HPDE6-E6E7 (cell line): Measurements from ENCODE around the gene CFAP221.

ENCODE experiments used
- DNase-seq: peaks from one replicate; pipeline ENCODE4 v3.0.0; 2011; ENCODE audit warnings: missing footprints; ENCODE audit errors: extremely low spot score

CFAP221 gene

DNA sequence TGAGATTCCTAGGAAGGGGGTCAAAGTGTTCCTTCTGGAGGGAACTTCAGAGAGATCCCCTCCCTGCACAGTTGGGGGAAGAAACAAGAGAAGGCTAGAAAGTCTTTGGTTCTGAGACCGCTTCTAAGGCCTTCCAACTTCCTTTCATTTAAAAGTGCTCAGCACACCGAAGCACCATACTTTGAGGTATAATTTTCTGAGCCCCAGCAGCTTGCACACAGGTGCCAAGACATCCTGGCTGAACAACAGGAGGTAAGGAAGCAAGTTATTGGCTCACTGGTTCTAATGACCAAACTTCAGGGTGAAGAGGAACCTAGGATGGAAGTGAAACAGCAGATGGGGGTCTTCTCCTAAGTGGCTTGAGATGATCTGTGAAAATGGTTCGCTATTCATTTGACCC is 154.0 kb downstream of the CFAP221 start:
- no peak for DNase-seq

DNA sequence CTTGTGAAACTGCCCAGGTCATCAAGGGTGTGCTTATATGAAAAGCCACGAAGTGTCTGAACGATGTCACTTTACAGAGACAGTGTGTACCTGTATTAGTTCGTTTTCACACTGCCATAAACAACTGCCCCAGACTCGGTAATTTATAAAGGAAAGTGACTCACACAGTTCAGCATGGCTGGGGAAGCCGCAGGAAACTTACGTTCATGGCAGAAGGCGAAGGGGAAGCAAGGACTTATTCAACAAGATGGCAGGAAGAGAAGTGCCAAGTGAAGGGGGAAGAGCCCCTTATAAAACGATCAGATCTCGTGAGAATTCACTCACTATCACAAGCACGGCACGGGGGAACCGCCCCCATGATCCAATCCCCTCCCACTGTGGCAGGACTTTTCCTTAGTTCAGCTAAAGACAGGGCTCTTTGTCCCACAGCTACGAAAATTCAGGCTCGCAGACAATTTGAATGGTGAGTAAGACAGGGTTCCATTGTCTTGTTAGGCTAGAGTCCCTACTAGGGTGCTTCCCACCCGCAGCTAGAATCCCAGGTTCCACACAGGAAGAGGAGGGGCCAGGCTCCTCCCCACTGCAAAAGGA is 154.9 kb downstream of the CFAP221 start:
- DNase-seq: no peak

DNA sequence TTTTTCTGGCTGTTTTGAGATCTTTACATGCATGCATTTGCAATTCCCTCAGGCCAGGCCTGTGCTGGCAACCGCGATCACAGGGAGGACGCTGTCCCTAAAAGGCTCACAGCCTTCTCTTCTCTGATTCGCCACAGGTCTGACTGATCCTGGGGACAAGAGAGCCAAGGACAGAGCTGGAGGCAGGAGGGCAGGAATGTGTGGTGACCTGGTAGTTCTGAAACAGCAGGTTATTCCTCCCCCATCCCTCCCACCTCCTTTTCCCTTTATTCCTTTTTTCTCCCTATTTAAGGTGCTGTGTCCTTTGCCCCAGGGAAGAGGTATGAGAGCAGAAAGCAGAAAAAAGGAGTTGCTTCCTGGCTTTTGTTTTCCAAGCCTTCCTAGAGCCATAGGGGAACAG is 156.6 kb downstream of the CFAP221 start:
- DNase-seq: no peak

DNA sequence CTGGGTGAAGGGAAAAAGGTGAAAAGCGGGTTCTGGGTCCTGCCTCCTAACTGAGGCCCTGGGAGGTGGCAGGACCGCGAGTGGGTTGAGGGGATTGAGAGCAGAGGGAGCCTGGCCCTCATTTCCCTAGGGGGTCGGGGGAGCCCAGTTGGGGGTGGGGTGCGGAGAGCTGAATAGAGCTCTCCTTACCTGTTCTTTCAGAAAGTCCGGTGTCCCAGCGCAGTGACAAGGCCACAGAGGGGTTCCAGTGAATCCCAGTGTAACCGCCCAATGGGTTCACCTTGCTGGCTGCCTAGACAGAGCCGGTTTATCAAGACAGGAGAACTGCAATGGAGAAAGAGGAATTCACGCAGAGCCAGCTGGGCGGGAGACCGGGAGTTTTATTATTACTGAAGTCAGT is 157.1 kb downstream of the CFAP221 start:
- DNase-seq: no peak

DNA sequence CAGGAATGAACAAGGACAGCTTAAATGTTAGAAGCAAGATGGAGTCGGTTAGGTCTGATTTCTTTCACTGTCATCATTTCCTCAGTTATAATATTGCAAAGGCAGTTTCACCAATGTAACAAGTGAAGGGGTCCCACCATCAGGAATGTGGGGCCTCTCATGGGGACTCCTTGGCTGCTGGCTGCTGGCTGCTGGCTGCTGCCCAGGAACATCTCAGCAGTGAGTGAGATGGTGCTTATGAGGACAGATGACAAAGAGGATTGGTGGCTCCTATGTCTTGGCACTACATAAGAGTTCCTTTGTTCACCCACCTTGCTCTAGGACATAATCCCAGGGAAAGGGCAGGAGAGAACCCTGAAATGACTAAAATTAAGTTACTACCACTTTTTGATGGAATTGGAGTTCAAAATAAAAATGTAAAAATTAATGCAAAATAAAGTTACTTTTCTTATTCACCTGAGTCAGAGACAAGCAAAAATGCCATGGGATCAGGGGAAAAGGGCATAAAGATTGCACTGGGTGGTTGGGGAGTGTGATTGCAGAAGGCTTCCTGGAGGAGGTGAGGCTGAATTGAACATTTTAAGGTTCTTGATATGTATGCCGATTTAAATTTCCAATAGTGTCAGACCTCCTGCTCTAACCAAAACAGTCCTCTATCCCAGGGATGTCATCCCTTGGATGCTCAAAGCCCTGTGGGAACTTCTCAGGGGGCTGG is 158.1 kb downstream of the CFAP221 start:
- no peak for DNase-seq

DNA sequence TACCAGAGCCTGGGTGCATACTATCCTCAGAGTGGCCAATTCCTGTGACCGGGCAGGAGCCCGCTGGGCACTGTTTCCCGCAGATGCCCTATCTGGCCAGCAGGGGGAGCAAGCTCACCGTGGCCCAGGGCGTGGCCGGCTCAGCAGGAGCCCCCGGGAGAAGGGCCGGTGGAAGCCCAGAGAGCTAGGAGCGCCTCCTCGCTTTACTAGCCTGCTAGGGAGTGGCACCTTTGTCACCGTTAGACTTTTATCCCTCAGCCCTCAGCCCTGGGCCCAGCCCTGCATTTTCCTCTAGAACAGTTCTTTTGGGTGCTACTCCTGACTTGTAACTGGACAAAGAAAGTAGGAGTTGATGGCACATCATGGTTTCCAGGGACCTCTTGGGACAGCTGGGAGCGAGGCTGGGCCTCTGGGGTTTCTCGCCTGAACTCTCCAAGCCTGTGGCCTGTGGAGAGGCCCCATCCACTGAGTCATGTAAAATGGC is 158.7 kb downstream of the CFAP221 start:
- DNase-seq: peak; percentile 74

DNA sequence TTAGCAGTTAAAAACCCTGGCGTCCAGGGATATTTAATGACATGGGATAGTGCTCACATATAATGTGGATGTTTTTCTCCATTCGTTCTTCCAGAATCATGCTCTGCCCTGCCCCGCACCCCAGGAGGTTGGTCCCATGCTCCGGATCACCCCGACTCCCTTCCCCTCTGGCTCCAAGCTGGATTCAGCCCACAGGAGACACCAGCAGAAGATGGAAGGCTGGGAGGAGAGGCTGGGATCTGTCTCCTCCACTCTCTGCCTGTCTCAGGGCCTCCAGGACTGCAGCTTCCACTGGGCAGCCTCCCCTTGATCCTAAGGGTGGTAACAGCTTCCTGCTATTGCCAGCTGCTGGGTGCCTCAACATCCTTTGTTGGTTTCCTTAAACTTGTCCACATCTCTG is 159.3 kb downstream of the CFAP221 start:
- DNase-seq: no peak

DNA sequence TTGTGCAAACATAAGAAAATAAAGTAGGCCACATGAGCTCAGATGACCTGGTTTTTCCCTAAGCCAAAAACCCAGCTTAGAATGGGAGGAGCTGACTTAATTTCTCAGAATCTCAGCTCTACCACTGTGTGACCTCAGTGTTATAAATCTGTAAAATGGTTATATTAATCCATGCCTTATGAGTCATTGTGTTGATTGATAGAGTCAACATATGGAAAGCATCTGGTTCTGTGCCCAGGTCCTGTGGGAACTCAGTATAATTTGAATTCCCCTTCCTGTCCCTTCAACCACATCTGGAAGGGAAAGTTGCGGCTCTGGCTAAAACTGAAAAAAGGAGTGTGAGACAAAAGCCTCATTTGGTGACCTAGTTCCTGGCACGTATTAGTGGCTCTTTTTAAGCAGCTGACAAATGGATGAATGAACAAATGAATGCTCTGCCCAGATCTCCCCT is 160.4 kb downstream of the CFAP221 start:
- no peak for DNase-seq

DNA sequence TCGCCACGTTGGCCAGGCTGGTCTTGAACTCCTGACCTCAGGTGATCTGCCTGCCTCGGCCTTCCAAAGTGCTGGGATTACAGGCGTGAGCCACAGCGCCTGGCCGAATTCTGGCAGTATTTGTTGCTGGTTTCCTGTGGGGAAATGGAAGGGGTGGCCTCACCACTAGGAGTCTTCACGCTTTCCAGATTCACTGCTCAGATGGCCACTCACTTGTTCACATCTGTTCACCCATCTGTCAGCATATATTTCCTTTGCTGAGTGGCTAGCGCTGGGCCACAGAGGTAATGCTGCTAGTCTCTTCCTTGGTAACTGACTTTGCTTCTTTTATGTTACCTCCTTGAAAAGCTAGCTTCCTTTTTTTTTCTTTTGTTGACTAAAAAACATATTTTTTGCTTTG is 162.0 kb downstream of the CFAP221 start:
- no peak for DNase-seq
